Fibroblast of lung (primary cell): ENCODE measurements around the gene RNF180. TPM values are rescaled to one million over a fixed set of nuclear protein-coding genes. Genes with fewer than 3 reads are reported as not detected.
A peak's percentile ranks its signal among the peaks of the same experiment; 100 is the strongest.

Experiments used
- DNase-seq, 2 donors: peaks; one replicate each; pipeline versions ENCODE4 v3.0.0 to v3.0.0-alpha.2; 2010; ENCODE audit warnings: low read depth in 2 of 2
- H2AFZ ChIP-seq: 2 replicates; pipeline ENCODE4 v1.5.1; 2012; ENCODE audit warnings: low read length, control low read depth, inconsistent platforms
- H3K27ac ChIP-seq: 2 replicates; pipeline ENCODE4 v1.5.1; 2011; ENCODE audit warnings: low read length, control low read depth; ENCODE audit not compliant: insufficient read depth
- H3K27me3 ChIP-seq: 2 replicates; pipeline ENCODE4 v1.5.1; 2011; ENCODE audit warnings: mild to moderate bottlenecking, low read length; ENCODE audit not compliant: control insufficient read depth, insufficient read depth
- H3K36me3 ChIP-seq: 2 replicates; pipeline ENCODE4 v1.5.1; 2011; ENCODE audit warnings: low read length; ENCODE audit not compliant: control insufficient read depth, insufficient read depth
- H3K4me1 ChIP-seq: 2 replicates; pipeline ENCODE4 v1.5.1; 2011; ENCODE audit warnings: low read length; ENCODE audit not compliant: control insufficient read depth, insufficient read depth; ENCODE audit errors: extremely low read depth
- H3K4me2 ChIP-seq: 2 replicates; pipeline ENCODE4 v1.5.1; 2011; ENCODE audit warnings: low read length, control low read depth; ENCODE audit not compliant: insufficient read depth; ENCODE audit errors: extremely low read depth
- H3K4me3 ChIP-seq, 4 experiments: fragments of 200-600 bp in 1 of 4; sonication (generic) in 1 of 4; replicated peaks in 1 of 4; 2 replicates each; pipeline ENCODE4 v1.5.1; 2011 to 2016; ENCODE audit warnings: low read length in 4 of 4, low read depth in 3 of 4, mild to moderate bottlenecking in 3 of 4, control low read depth in 2 of 4, inconsistent platforms in 1 of 4, mixed read lengths in 1 of 4; ENCODE audit not compliant: insufficient read depth in 1 of 4; ENCODE audit errors: control extremely low read depth in 1 of 4
- H3K79me2 ChIP-seq: 2 replicates; pipeline ENCODE4 v1.5.1; 2012; ENCODE audit warnings: mild to moderate bottlenecking, low read length, inconsistent platforms; ENCODE audit not compliant: control insufficient read depth, insufficient read depth
- H3K9ac ChIP-seq: 2 replicates; pipeline ENCODE4 v1.5.1; 2011; ENCODE audit warnings: mild to moderate bottlenecking, low read length, control low read depth; ENCODE audit not compliant: insufficient read depth
- H3K9me3 ChIP-seq: 2 replicates; pipeline ENCODE4 v1.5.1; 2012; ENCODE audit warnings: low read depth, low read length; ENCODE audit not compliant: control insufficient read depth, insufficient read depth
- H4K20me1 ChIP-seq: 2 replicates; pipeline ENCODE4 v1.5.1; 2011; ENCODE audit warnings: low read length; ENCODE audit not compliant: control insufficient read depth, insufficient read depth; ENCODE audit errors: extremely low read depth
- EZH2 ChIP-seq: IDR thresholded peaks from 2 replicates; pipeline ENCODE4 v1.5.1; 2012; ENCODE audit warnings: low read length, control low read depth, mild to moderate bottlenecking; ENCODE audit errors: missing control alignments
- polyA plus RNA-seq, 2 donors: library from polyadenylated mRNA; depleted of rRNA in 1 of 2; stranded (reverse) in 1 of 2; unstranded in 1 of 2; fragments of >200 nt; gene quantifications; 2 replicates each; pipeline ENCODE4 v1.2.1, GENCODE V29; 2011 to 2012; ENCODE audit warnings: missing spikeins in 1 of 2
- total RNA-seq: library from RNA; depleted of rRNA; stranded (reverse); fragments of >200 nt; gene quantifications from 2 replicates; pipeline ENCODE4 v1.2.1, GENCODE V29; 2014
- TF ChIP-seq, protein P1 (sequence below), 2 donors: IDR thresholded peaks in 1 of 2; conservative IDR thresholded peaks in 1 of 2; 1 replicate in 1 of 2; 2 replicates in 1 of 2; pipeline ENCODE4 v1.5.1; 2011 to 2012; ENCODE audit warnings: low read length in 2 of 2, control low read depth in 1 of 2, inconsistent platforms in 1 of 2, low read depth in 1 of 2, mild to moderate bottlenecking in 1 of 2

Gene RNF180
- total and polyA plus RNA-seq, 2 donors (not counting 1 experiment from before 2014, with no cell fraction given): 2.3 to 2.6 TPM

DNA sequence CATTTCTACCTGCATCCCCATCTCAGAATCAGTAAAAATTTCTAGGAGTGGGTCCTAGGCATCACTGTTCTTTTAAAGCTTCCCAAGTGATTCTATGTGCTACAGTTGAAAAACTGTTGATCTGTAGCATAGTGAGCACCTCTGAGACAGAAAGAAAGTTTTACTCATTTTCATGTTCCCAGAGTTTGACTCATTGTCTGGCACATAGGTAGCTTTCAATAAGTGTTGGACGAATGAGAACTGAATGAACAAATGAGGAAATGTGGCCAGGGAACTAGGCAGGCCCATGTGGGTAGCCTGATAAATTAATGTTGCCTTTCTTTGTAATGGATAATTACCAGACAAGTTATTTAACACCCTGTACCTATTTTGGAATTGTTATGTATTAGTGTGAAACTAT, 33.8 kb downstream of the RNF180 start:
- Histone ChIP-seq H2AFZ (no peak overlapping the region), H3K4me3 (no peak overlapping the region), H3K9me3 (no peaks in the 10 kb centered on the region), H4K20me1 (no peaks in the 10 kb centered on the region), H3K4me2 (no peak overlapping the region), H3K36me3 (no peaks in the 10 kb centered on the region), H3K27me3 (no peaks in the 10 kb centered on the region), H3K27ac (no peak overlapping the region), H3K4me1 (no peaks in the 10 kb centered on the region), H3K9ac (no peak overlapping the region), H3K79me2 (no peaks in the 10 kb centered on the region)
- DNase-seq: no peak
- TF ChIP-seq EZH2: no peak
- TF ChIP-seq, protein P1, sequence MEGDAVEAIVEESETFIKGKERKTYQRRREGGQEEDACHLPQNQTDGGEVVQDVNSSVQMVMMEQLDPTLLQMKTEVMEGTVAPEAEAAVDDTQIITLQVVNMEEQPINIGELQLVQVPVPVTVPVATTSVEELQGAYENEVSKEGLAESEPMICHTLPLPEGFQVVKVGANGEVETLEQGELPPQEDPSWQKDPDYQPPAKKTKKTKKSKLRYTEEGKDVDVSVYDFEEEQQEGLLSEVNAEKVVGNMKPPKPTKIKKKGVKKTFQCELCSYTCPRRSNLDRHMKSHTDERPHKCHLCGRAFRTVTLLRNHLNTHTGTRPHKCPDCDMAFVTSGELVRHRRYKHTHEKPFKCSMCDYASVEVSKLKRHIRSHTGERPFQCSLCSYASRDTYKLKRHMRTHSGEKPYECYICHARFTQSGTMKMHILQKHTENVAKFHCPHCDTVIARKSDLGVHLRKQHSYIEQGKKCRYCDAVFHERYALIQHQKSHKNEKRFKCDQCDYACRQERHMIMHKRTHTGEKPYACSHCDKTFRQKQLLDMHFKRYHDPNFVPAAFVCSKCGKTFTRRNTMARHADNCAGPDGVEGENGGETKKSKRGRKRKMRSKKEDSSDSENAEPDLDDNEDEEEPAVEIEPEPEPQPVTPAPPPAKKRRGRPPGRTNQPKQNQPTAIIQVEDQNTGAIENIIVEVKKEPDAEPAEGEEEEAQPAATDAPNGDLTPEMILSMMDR (conservative IDR thresholded peaks at IDR 0.05 in 1 of 2, IDR thresholded peaks at IDR 0.05 in 1 of 2; ENCODE audit: low read depth in 1 of 2, low read length in 2 of 2): no peak

DNA sequence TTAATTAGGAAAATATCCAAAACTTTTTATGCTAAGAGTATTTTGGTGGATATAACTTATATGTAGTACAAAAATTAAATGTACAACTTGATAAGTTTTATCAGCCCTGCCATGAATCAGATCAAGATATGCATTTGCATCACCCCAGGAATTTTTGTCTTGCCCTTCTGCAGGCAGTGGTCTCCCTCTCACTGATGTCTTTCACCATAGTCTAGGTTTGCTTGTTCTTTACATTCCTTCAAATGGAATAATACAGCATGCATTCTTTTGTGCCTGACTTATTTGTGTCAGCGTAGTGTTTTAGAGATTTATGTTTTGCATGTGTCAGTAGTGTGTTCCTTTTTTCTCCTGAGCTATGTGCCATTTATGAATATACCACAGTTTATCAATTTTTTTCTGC, 36.4 kb downstream of the RNF180 start:
- Histone ChIP-seq H3K9ac (no peak overlapping the region), H4K20me1 (no peaks in the 10 kb centered on the region), H3K9me3 (no peaks in the 10 kb centered on the region), H3K4me1 (no peaks in the 10 kb centered on the region), H3K27ac (no peak overlapping the region), H3K4me3 (no peak overlapping the region), H3K4me2 (no peak overlapping the region), H3K27me3 (no peaks in the 10 kb centered on the region), H2AFZ (no peak overlapping the region), H3K79me2 (no peaks in the 10 kb centered on the region), H3K36me3 (no peaks in the 10 kb centered on the region)
- peak in 1 of 2 donors; percentile 32 for DNase-seq
- TF ChIP-seq EZH2: no peak
- TF ChIP-seq, protein P1 (conservative IDR thresholded peaks at IDR 0.05 in 1 of 2, IDR thresholded peaks at IDR 0.05 in 1 of 2; ENCODE audit: low read depth in 1 of 2, low read length in 2 of 2): no peak

DNA sequence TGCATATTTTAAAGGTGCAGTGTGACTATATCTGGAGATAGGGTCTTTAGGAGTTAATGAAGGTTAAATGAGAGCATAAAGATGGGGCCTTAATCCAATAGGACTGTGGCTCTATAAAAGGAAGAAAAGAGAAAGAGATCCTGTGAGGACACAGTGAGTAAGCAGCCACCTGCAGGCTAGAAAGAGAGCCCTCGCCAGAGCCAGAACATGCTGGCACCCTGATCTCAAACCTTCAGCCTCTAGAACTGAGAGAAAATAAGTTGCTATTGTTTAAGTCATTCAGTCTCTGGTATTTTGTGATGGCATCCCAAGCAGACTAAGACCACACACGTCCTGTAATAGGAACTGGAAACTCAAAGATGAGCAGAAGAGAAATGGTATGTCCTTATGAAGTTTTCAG, 41.0 kb downstream of the RNF180 start:
- no peak overlapping the region for H3K9ac ChIP-seq
- no peaks in the 10 kb centered on the region for H3K36me3 ChIP-seq
- H3K9me3 ChIP-seq: no peaks in the 10 kb centered on the region
- H3K27ac ChIP-seq: no peak overlapping the region
- no peak for DNase-seq
- H4K20me1 ChIP-seq: no peaks in the 10 kb centered on the region
- H3K27me3 ChIP-seq: no peaks in the 10 kb centered on the region
- no peaks in the 10 kb centered on the region for H3K79me2 ChIP-seq
- no peak overlapping the region for H2AFZ ChIP-seq
- peaks cover 7% of the 10 kb centered on the region for H3K4me1 ChIP-seq
- no peak overlapping the region for H3K4me2 ChIP-seq
- TF ChIP-seq EZH2: no peak
- TF ChIP-seq, protein P1 (conservative IDR thresholded peaks at IDR 0.05 in 1 of 2, IDR thresholded peaks at IDR 0.05 in 1 of 2; ENCODE audit: low read depth in 1 of 2, low read length in 2 of 2): no peak
- H3K4me3 ChIP-seq: no peak overlapping the region
